ENCODE results near the gene BCL3.

BCL3 gene

DNA sequence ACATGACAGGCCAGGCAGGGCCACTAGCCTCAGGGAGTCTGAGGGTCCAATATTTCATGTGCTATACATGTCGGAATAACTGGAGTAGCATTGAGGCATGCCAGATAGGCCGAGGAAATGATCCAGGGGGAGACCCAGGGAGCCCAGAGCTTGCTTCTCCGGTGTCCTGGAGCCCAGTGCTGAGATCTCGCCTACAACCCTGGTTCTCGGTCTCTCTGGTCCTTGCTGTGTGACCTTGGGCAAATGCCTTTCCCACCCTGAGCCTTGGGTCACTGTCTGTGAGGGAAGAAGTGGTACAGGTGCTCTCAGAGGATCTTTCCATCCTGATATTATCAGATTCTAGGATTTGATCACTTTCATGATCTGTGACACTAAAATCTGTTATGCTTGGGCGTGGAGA lies 40.5 kb downstream of the BCL3 start:
- DNase-seq (ENCODE audit: low spot score) = no peak

DNA sequence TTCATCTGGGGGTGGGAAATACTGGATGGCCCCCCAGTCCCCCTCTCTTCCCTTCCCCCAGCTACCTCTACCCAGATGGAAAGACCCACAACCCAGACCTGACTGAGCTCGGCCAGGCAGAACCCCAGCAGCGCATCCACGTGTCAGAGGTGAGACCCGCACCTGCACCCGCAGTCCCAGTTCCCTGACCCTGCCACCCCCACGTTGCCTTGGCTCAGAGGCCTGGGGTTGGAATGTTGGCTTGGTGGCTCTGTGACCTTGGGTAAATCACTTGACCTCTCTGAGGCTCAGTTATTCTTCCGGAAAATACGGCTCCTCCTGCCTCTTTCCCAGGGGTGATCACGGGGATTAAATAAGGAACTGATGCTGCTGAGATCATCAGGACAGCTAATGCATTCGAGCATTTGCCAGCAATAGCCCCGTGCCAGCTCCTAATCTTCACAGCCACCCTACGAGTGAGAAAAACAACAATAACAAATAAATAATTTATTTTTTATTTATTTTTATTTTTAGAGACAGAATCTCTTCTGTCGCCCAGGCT lies 41.5 kb downstream of the BCL3 start:
- no peak for DNase-seq (ENCODE audit: low spot score)

- DNase-seq (ENCODE audit: low spot score) = no peak
These were observed 43.8 kb downstream of the BCL3 start for GRCh38 chr19:44792281-44792680.

- no peak for DNase-seq (ENCODE audit: low spot score)
These were observed 46.1 kb downstream of the BCL3 start for GRCh38 chr19:44794610-44795009.

DNA sequence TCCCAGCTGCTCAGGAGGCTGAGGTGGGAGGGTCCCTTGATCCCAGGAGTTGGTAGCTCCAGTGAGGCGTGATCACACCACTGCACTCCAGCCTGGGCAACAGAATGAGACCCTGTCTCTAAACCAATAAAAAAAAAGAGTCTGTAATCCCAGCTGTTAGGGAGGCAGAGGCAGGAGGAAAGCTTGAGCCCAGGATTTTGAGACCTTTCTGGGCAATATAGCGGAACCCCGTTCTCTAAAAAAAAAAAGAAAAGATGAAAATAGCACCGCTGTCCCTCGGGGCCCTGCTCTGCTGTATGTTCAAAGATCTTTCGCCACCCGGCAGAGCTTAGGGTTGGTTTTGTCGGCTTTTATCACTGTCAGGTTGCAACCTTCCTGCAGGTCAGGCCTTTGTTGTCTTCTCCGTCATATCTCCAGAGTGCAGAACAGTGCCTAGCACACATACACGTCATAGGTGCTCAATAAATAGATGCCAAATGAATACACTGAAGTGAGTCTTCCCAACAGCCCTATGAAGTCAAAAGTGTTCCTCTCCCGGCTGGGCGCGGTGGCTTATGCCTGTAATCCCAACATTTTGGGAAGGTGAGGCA lies 47.0 kb downstream of the BCL3 start:
- DNase-seq (ENCODE audit: low spot score) = no peak

DNA sequence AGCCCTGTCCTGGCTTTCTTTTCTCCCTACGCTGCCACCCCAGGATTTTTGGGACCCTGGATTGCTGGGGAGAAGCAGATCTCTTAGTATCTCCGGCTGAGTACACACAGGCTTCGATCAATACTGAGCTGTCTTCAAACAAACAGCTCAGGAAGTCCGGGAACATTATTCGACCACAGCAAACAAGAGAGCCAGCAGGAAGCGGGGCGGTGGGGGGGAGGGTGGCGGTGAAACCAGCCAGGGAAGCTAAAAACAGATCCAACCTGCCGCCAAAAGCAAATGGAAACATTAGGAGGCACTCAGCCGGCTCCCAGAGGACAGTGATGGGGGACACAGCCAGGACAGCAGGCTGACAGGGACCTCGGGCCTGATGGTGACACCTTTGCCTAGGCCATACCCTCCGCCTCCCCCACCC lies 48.2 kb downstream of the BCL3 start:
- no peak for DNase-seq (ENCODE audit: low spot score)

DNA sequence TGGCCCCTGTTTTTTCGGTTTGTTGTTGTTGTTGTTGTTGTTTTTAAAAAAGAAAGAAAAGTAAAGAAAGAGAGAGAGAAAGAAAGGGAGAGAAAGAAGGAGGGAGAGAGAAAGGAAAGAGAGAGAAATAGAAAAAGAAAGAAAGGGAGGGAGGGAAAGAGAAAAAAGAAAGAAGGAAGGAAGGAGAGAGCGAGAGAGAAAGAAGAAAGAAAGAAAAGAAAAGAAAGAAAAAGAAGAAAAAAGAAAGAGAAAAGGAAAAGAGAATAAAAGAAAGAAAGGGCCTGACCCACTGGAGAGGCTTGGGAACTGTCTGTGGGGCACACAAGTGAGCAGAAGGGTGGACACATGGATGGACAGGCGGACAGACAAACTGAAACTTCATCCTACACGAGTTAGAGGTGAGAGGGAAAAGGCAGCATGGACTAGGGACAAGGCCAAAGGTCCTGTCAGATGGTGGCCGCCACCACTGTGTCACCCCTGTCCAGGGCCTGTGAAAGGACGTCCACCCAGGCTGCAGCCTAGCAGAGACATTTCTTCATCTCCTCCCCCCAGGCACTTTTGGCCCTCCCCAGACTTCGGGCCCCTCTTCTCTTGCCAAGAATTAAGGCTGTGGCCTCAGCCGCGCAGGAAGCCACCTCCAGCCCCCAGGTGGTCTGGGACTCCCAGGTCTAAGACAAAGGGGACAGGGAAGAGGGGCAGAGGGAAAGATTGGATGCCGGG lies 51.3 kb downstream of the BCL3 start:
- DNase-seq (ENCODE audit: low spot score) = no peak

- DNase-seq (ENCODE audit: low spot score) = peak; percentile 12
These were observed 52.0 kb downstream of the BCL3 start for GRCh38 chr19:44800461-44800860.

DNA sequence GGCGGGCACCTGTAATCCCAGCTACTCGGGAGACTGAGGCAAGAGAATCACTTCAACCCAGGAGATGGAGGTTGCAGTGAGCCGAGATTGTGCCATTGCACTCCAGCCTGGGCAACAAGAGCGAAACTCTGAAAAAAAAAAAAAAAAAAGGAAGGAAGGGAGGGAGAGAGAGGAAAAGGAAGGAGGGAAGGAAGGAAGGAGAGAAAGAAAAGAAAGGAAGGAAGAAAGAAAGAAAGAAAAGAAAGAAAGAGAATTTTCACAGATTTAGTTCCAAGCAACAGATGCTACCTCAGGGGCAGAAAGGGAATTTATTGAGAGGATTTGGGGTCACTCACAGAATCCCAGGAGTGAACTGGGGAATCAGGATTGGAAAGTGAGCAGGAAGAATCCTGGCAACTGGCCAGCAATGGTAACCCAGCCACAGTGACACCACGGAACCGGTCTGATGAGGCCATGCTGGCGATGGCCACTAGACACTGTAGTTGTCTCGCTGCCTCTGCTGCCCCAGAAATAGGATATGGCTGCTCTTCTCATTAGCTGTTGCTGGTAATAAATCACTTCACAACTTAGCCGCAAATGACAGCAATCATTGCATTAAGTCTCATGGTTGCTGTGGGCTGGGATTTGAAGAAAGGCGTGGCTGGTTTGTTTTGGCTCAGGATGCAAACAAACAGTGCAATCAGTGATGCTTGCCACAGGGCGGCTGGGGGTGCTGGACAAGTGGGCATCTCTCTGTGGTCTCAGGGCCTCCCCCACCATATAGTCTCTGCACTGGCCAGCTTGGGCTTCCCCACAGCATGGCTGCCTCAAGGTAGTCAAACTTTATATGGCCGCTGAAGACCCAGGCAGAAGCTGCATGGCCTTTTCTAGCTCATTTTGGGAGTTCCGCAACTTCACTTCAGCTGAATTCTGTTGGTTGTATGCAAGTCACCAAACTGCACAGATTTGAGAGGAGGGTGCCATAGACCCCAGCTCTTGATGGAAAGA lies 55.2 kb downstream of the BCL3 start:
- no peak for DNase-seq (ENCODE audit: low spot score)

DNA sequence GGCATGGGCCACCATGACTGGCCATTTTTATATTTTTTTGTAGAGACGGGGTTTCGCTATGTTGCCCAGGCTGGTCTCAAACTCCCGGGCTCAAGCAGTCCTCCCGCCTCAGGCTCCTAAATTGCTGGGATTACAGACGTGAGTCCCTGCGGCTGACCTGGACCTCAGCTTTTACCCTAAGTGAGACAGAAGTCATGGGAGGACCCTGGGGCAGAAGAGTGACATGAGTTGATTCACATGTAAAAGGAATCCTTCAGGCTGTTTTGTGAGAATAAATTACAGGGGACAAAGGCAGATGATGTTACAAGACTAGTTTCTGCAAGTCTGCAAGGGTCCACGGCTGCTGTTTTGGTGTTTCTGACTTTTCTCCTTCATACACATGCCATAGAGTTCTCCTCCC lies 57.8 kb downstream of the BCL3 start:
- DNase-seq (ENCODE audit: low spot score) = no peak

- DNase-seq (ENCODE audit: low spot score) = no peak
These were observed 58.7 kb downstream of the BCL3 start for GRCh38 chr19:44807162-44807561.

- DNase-seq (ENCODE audit: low spot score) = no peak
These were observed 59.3 kb downstream of the BCL3 start for GRCh38 chr19:44807652-44808462.

- DNase-seq (ENCODE audit: low spot score) = peak; percentile 17
These were observed 60.2 kb downstream of the BCL3 start, which contains the start of gene BCAM for GRCh38 chr19:44808463-44809371. BCAM (plus strand) TSS chr19:44809103; CDS start chr19:44809125, 22 bp downstream.
